ENCODE measurements around the gene PCBP2. TPM values are rescaled to one million over a fixed set of nuclear protein-coding genes. Genes with fewer than 3 reads are reported as not detected.

Gene PCBP2
- polyA plus RNA-seq, 1 experiment: 286 TPM

DNA sequence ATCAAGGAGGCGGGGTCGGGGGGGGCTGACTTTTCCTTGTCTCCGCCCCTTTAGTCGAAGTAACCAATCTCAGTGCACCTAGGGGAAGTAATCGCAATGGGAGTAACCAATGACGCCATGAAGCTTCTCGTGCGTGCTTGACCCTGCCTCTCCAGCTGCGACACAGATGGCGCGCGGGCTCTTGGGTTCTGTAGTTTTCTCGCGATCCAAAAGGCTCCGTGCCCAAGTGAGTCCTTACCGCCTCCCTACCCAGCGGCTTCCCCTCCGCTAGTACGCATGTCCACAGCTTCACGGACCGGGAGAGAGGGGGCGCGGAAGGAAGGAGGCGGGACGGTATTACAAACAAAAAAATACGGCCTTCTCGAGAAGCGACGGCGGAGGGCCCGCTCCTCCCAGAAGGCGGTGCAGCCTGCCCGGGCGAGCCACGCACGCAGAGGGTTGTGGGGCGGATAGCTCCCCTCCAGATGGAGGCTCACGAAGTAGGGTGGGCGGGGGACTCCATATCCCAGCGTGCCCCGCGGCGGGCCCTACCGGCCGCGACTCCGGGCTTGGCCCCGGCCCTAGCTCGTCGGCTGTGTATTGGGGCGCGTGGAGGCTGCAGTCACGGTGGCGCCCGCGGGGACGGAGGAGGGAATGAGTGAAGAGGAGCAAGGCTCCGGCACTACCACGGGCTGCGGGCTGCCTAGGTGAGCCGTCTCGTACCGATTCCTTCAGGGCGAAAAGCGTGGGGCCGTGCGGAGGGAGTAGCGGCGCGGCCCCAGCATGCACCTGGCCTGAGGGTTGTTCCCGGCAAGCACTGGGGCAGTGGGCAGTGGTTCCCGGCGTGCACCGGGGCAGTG lies 49.1 kb downstream of the PCBP2 start, which contains the start of gene TARBP2:
Gene TARBP2, plus strand, starts transcription at position 508 of the 839 bp plus-strand sequence. Its CDS starts 126 bp downstream, at position 634.
- H3K4me3 ChIP-seq (ENCODE audit: low read depth, low read length): peak within 1 kb of the TSS; percentile 87
- peak; percentile 99 for DNase-seq (ENCODE audit: low read depth, low spot score)
- H3K27ac ChIP-seq (ENCODE audit: low read depth, low read length): peak within 1 kb of the TSS; percentile 99
- H3K9me3 ChIP-seq (ENCODE audit: control insufficient read depth, insufficient read depth, low read length): no peaks in the 10 kb centered on the region; the same call in 1 of the 2 replicates
- ChIA-PET CTCF (interaction anchor here (1.0 to 1.5 kb wide), 4 partner anchors 9 to 180 kb away, joined by 3 to 5 read pairs (median 3); partner anchors contain the start of gene AAAS), POLR2A (interaction anchor here (0.6 to 4.3 kb wide), 22 partner anchors 9 to 495 kb away, joined by 3 to 50 read pairs (median 4); partner anchors contain the start of genes AAAS, ATP5MC2, EIF4B and PFDN5)
- no peaks in the 10 kb centered on the region for H3K27me3 ChIP-seq (ENCODE audit: control insufficient read depth, insufficient read depth, low read length)
- TF ChIP-seq, protein P1, sequence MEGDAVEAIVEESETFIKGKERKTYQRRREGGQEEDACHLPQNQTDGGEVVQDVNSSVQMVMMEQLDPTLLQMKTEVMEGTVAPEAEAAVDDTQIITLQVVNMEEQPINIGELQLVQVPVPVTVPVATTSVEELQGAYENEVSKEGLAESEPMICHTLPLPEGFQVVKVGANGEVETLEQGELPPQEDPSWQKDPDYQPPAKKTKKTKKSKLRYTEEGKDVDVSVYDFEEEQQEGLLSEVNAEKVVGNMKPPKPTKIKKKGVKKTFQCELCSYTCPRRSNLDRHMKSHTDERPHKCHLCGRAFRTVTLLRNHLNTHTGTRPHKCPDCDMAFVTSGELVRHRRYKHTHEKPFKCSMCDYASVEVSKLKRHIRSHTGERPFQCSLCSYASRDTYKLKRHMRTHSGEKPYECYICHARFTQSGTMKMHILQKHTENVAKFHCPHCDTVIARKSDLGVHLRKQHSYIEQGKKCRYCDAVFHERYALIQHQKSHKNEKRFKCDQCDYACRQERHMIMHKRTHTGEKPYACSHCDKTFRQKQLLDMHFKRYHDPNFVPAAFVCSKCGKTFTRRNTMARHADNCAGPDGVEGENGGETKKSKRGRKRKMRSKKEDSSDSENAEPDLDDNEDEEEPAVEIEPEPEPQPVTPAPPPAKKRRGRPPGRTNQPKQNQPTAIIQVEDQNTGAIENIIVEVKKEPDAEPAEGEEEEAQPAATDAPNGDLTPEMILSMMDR (IDR thresholded peaks at IDR 0.05; ENCODE audit: low read depth, low read length): no peak

DNA sequence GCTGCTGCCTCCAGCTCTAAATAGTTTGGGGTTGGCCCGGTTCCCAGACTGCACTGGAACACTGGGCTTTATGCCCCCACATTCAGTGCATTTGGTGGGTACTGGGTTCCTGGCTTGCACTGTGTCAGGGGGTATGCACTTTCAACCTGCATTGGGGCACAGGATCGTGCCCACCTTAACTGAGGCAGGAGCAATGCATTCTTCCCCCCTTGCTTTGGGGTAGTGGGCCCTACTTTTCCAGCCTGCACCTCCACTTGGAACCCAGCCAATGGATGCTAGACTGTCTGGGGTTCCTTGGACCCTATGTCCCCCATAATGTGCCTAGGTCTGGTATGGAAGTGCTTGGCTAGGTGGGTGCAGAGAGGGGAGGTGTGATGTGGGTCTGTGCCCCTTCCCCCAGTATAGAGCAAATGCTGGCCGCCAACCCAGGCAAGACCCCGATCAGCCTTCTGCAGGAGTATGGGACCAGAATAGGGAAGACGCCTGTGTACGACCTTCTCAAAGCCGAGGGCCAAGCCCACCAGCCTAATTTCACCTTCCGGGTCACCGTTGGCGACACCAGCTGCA lies 49.8 kb downstream of the PCBP2 start:
- TF ChIP-seq, protein P1 (IDR thresholded peaks at IDR 0.05; ENCODE audit: low read depth, low read length): no peak
- CTCF ChIA-PET: interaction anchor here (1.0 to 1.5 kb wide), 4 partner anchors 8 to 180 kb away, joined by 3 to 5 read pairs (median 3); partner anchors contain the start of gene AAAS
- DNase-seq (ENCODE audit: low read depth, low spot score): no peak
- Histone ChIP-seq H3K4me3 (ENCODE audit: low read depth, low read length) (peak overlapping the region; percentile 87), H3K27ac (ENCODE audit: low read depth, low read length) (peak overlapping the region; percentile 99), H3K27me3 (ENCODE audit: control insufficient read depth, insufficient read depth, low read length) (no peaks in the 10 kb centered on the region), H3K9me3 (ENCODE audit: control insufficient read depth, insufficient read depth, low read length) (no peaks in the 10 kb centered on the region; the same call in 1 of the 2 replicates)
- POLR2A ChIA-PET: interaction anchor here (0.9 to 4.3 kb wide), 11 partner anchors 11 to 320 kb away, joined by 3 to 50 read pairs (median 4); partner anchors contain the start of genes AAAS, ATP5MC2 and SP1

DNA sequence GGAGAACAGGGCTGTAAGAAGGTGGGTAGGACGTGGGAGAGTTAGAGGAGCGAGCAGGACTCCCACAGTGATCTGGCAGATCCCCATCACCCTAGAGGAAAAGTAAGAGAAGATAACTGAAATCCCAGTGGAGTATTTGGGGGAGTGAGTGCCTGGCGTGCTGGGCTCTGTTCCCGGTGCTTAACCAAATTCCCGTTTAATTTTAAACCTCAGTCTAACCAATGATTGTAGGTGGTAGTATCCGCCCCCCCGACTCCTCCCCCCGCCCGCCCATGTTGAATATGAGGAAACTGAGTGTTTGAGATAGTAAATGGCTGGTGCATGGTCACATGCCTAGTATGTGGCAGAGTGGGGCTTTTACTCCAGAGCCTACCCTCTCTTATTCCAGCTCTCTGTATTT lies 50.4 kb downstream of the PCBP2 start:
- ChIA-PET POLR2A (interaction anchor here (2.7 kb wide), 1 partner anchor 123 kb away, joined by 16 read pairs; the partner anchor contains the start of gene SP1), CTCF (interaction anchor here (1.6 kb wide), 1 partner anchor 181 kb away, joined by 4 read pairs; the partner anchor contains the start of gene AAAS)
- Histone ChIP-seq H3K9me3 (ENCODE audit: control insufficient read depth, insufficient read depth, low read length) (no peaks in the 10 kb centered on the region; the same call in 1 of the 2 replicates), H3K4me3 (ENCODE audit: low read depth, low read length) (peak overlapping the region; percentile 87), H3K27ac (ENCODE audit: low read depth, low read length) (no peak overlapping the region), H3K27me3 (ENCODE audit: control insufficient read depth, insufficient read depth, low read length) (no peaks in the 10 kb centered on the region)
- DNase-seq (ENCODE audit: low read depth, low spot score): no peak
- TF ChIP-seq, protein P1 (IDR thresholded peaks at IDR 0.05; ENCODE audit: low read depth, low read length): no peak

DNA sequence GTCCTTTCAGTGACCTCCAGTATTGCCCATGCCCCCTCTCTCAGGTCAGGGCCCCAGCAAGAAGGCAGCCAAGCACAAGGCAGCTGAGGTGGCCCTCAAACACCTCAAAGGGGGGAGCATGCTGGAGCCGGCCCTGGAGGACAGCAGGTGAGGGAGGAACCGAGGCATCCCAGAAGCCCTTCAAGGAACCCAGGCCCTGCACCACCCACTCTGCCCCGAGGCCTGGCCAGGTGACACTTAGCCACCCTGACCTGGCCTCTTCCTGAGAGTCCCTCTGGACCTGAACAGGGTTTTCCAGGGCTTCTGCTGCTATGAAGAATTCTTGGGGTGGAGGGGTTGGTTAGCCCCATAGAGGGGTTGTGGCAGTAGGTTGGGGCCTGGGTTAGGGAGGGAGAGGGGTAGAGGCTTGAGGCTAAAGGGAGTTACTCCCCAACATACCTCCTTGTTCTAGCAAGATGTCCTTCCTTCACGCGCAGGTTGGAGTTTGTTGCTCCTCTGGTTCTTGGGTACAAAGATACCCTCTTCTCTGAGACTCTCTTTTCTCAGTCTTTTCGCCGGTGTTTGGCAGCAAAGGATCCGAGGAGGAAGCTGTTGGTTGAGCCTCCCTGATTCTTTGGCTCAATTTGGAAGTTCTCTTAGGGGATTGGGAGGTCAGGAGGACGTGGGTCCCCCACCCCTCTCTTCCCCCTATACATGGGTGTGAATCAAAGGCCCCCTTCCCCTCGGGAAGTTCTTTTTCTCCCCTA lies 51.3 kb downstream of the PCBP2 start:
- TF ChIP-seq, protein P1 (IDR thresholded peaks at IDR 0.05; ENCODE audit: low read depth, low read length): no peak
- Histone ChIP-seq H3K4me3 (ENCODE audit: low read depth, low read length) (no peak overlapping the region), H3K27ac (ENCODE audit: low read depth, low read length) (no peak overlapping the region), H3K27me3 (ENCODE audit: control insufficient read depth, insufficient read depth, low read length) (no peaks in the 10 kb centered on the region), H3K9me3 (ENCODE audit: control insufficient read depth, insufficient read depth, low read length) (no peaks in the 10 kb centered on the region; the same call in 1 of the 2 replicates)
- no peak for DNase-seq (ENCODE audit: low read depth, low spot score)
- POLR2A ChIA-PET: no interaction called here
- CTCF ChIA-PET: interaction anchor here (1.6 kb wide), 2 partner anchors 151 to 182 kb away, joined by 4 to 7 read pairs; partner anchors contain the start of gene AAAS
